Cardiac fibroblast (primary cell): ENCODE measurements around the gene SPRYD7.

Experiments
- DNase-seq, 2 donors: peaks; one replicate each; pipeline versions ENCODE4 v3.0.0 to v3.0.0-alpha.2; 2010; ENCODE audit warnings: low read depth in 2 of 2
- H3K4me3 ChIP-seq, 2 donors: replicated peaks in 1 of 2; 1 replicate in 1 of 2; 2 replicates in 1 of 2; pipeline ENCODE4 v1.5.1; 2011; ENCODE audit warnings: low read depth in 2 of 2, low read length in 2 of 2, mild to moderate bottlenecking in 2 of 2, moderate library complexity in 1 of 2
- TF ChIP-seq, protein P1 (sequence below): IDR thresholded peaks from one replicate; pipeline ENCODE4 v1.5.1; 2011; ENCODE audit warnings: low read depth, mild to moderate bottlenecking, low read length, inconsistent platforms

Gene SPRYD7

GRCh38 chr13:49865218-49865617 lies 70.9 kb downstream of the SPRYD7 start:
- DNase-seq = no peak
- H3K4me3 ChIP-seq = no peak overlapping the region
- TF ChIP-seq, protein P1, sequence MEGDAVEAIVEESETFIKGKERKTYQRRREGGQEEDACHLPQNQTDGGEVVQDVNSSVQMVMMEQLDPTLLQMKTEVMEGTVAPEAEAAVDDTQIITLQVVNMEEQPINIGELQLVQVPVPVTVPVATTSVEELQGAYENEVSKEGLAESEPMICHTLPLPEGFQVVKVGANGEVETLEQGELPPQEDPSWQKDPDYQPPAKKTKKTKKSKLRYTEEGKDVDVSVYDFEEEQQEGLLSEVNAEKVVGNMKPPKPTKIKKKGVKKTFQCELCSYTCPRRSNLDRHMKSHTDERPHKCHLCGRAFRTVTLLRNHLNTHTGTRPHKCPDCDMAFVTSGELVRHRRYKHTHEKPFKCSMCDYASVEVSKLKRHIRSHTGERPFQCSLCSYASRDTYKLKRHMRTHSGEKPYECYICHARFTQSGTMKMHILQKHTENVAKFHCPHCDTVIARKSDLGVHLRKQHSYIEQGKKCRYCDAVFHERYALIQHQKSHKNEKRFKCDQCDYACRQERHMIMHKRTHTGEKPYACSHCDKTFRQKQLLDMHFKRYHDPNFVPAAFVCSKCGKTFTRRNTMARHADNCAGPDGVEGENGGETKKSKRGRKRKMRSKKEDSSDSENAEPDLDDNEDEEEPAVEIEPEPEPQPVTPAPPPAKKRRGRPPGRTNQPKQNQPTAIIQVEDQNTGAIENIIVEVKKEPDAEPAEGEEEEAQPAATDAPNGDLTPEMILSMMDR = no peak

GRCh38 chr13:49864509-49864908 lies 71.6 kb downstream of the SPRYD7 start:
- TF ChIP-seq, protein P1 = no peak

More at GRCh38 chr13:49864509-49864908, 71.6 kb downstream of the SPRYD7 start:
- DNase-seq = no peak
- H3K4me3 ChIP-seq = no peak overlapping the region
